GM21381 (cell line): ENCODE data around the gene VCAM1.
"Not testable (repeated sequence)": the region's sequence is repeated elsewhere in the genome, so short reads cannot be mapped to it uniquely, and the experiment has no call there.

Source experiments
- ATAC-seq: cut with Tn5 transposase; IDR thresholded peaks from one replicate; pipeline ENCODE4 v1.9.1; 2021; ENCODE audit warnings: mild to moderate bottlenecking, moderate library complexity; ENCODE audit not compliant: unreplicated experiment

The VCAM1 gene

GRCh38 chr1:100719490-100719889 lies at the start of gene VCAM1:
Gene VCAM1, plus strand, starts transcription at chr1:100719742. Its CDS starts 119 bp downstream, at chr1:100719861.
- no peak for ATAC-seq

- ATAC-seq: no peak
Observed at GRCh38 chr1:100670083-100670482, 49.5 kb upstream of the VCAM1 start.

GRCh38 chr1:100671601-100672000 lies 47.9 kb upstream of the VCAM1 start:
- no peak for ATAC-seq

GRCh38 chr1:100683448-100684349 lies 35.8 kb upstream of the VCAM1 start:
- no peak for ATAC-seq

GRCh38 chr1:100699744-100700143 lies 19.8 kb upstream of the VCAM1 start:
- ATAC-seq: no peak

GRCh38 chr1:100700586-100700985 lies 19.0 kb upstream of the VCAM1 start:
- ATAC-seq: no peak

GRCh38 chr1:100703052-100703451 lies 16.5 kb upstream of the VCAM1 start:
- ATAC-seq: no peak

GRCh38 chr1:100703716-100704115 lies 15.8 kb upstream of the VCAM1 start:
- ATAC-seq: no peak

- ATAC-seq: no peak
Observed at GRCh38 chr1:100704473-100704872, 15.1 kb upstream of the VCAM1 start.

GRCh38 chr1:100706296-100706695 lies 13.2 kb upstream of the VCAM1 start:
- no peak for ATAC-seq

GRCh38 chr1:100706856-100707255 lies 12.7 kb upstream of the VCAM1 start:
- no peak for ATAC-seq

- ATAC-seq: no peak
Observed at GRCh38 chr1:100708476-100709062, 11.0 kb upstream of the VCAM1 start.

- ATAC-seq: no peak
Observed at GRCh38 chr1:100710906-100711682, 8.4 kb upstream of the VCAM1 start.

- not testable (repeated sequence) for ATAC-seq
Observed at GRCh38 chr1:100713027-100713426, 6.5 kb upstream of the VCAM1 start.

- ATAC-seq: no peak
Observed at GRCh38 chr1:100713626-100714025, 5.9 kb upstream of the VCAM1 start.

GRCh38 chr1:100714599-100714998 lies 4.9 kb upstream of the VCAM1 start:
- no peak for ATAC-seq

- ATAC-seq: no peak
Observed at GRCh38 chr1:100717218-100717617, 2.3 kb upstream of the VCAM1 start.

GRCh38 chr1:100718581-100718980 lies 961 bp upstream of the VCAM1 start:
- no peak for ATAC-seq

- no peak for ATAC-seq
Observed at GRCh38 chr1:100720101-100720500, 559 bp downstream of the VCAM1 start.

- ATAC-seq: no peak
Observed at GRCh38 chr1:100720751-100721150, 1.2 kb downstream of the VCAM1 start.

GRCh38 chr1:100721526-100722207 lies 2.1 kb downstream of the VCAM1 start:
- ATAC-seq: no peak
